ENCODE results near the gene CDK14.

The CDK14 gene

DNA sequence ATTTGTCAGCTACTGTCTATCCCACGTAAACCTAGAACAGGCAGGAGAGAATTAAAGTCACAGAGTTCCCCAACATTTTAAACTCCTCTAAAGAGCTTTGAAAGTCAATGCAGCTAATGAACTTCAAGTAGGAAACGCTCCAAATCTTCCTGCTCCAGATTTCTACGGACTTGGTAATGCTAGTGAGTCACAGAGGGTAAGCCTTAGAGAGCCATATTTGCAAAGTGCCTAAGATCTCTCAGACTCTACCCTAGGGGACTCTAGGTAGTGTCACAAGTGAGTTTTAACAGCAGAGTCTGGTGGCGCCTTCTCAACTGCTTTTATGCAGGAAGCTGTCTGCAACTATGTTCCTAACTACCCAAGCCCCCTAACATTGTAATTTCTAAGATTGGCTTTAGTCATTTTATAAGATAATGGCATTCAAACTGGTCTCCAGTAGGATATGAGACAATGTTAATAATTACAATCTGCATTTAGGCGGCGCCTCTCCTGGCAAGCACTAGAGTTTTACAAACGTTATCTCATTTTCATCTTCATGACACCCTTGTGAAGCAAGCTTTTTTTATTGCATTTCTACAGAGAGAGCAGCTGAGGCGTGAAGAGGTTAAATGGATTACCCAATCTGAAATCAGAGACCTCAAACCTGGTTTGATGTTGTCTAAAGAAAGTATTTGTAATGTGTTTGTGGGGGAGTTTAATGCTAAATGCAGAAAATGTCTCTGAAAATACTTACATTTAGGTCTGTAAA, 646.1 kb downstream of the CDK14 start:
- no peak for DNase-seq

DNA sequence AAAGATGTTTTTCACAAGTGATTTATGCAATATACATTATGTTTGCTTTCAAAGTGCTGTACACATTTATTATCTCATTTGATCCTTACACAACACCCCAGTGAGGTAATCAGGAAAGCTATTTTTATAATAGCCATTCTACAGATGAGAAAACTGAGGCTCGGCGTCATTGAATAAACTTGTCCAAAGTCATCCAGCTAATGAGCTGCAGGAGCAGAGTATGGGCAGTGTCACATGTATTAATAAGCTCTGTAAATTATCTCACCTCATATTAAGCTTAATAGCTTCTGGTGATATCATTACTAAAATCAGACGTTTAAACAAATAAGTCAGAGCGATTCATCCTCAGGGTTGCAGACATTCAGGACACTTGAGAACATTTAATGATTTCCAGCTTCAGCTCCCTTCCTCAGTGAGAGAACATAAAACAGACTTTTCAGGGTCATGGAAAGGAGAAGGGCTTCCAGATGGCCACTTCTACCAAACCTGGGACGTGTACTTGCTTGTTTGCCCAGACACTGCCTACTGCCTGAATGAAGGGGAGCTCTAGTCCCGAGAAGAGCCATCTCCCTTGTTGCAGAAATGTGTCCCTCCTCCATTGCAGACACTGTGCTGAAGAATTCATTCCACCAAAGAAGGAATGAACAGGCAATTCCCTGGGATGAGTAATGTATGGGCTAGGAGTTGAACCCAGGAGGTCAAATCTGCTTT, 647.6 kb downstream of the CDK14 start:
- no peak for DNase-seq

GRCh38 chr7:91247500-91247899, 651.4 kb downstream of the CDK14 start:
- DNase-seq: no peak

DNA sequence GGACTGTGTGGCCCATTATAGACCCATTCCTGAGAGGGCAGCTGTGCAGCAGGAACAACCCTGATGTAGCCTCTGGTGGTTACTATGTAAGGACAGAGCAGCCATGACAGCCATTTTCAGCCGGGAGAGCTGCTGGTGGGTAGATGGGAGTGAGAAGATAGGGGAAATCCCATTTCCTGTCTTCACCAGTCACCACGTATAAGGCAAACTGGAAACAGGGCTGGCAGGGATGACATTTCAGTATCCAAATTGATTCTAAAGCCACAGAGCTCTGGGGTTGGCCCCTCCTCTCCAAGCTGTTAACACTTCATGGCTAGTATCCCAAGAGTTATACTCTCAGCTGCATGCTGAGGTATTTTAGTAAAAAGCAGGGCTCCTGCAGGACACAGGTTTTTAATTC, 652.9 kb downstream of the CDK14 start:
- no peak for DNase-seq

GRCh38 chr7:91249506-91250233, 653.5 kb downstream of the CDK14 start:
- DNase-seq: no peak

GRCh38 chr7:91250706-91251105, 654.6 kb downstream of the CDK14 start:
- DNase-seq: no peak

GRCh38 chr7:91251877-91252276, 655.8 kb downstream of the CDK14 start:
- DNase-seq: no peak

All from NCI-H2081 treated with DMSO at 0.1 percent for 48 hours (cell line).